Measurements from ENCODE around the gene SOCS1.
"Not testable (repeated sequence)": the region's sequence is repeated elsewhere in the genome, so short reads cannot be mapped to it uniquely, and the experiment has no call there.

Gene SOCS1

GRCh38 chr16:11255737-11256660 lies at the start of gene SOCS1:
SOCS1 (minus strand) TSS chr16:11256204; CDS start chr16:11255478, 726 bp downstream.
- DNase-seq: peak; percentile 92

- no peak for DNase-seq
Observed at GRCh38 chr16:11303405-11304138, 47.6 kb upstream of the SOCS1 start.

- no peak for DNase-seq
Observed at GRCh38 chr16:11302977-11303376, 47.0 kb upstream of the SOCS1 start.

- DNase-seq: no peak
Observed at GRCh38 chr16:11301645-11302501, 45.9 kb upstream of the SOCS1 start.

GRCh38 chr16:11300560-11300892 lies 44.5 kb upstream of the SOCS1 start:
- DNase-seq: no peak

GRCh38 chr16:11299865-11300559 lies 44.0 kb upstream of the SOCS1 start:
- DNase-seq: no peak

- not testable (repeated sequence) for DNase-seq
Observed at GRCh38 chr16:11298950-11299547, 43.0 kb upstream of the SOCS1 start.

- DNase-seq: no peak
Observed at GRCh38 chr16:11298143-11298900, 42.3 kb upstream of the SOCS1 start.

GRCh38 chr16:11297492-11298142 lies 41.6 kb upstream of the SOCS1 start:
- peak; percentile 76 for DNase-seq

- no peak for DNase-seq
Observed at GRCh38 chr16:11296706-11297491, 40.9 kb upstream of the SOCS1 start.

GRCh38 chr16:11296351-11296705 lies 40.3 kb upstream of the SOCS1 start:
- DNase-seq: no peak

- DNase-seq: no peak
Observed at GRCh38 chr16:11295672-11296071, 39.7 kb upstream of the SOCS1 start.

- DNase-seq: no peak
Observed at GRCh38 chr16:11292076-11292748, 36.2 kb upstream of the SOCS1 start.

GRCh38 chr16:11291091-11291703 lies 35.2 kb upstream of the SOCS1 start:
- no peak for DNase-seq

GRCh38 chr16:11290102-11290893 lies 34.3 kb upstream of the SOCS1 start:
- no peak for DNase-seq

GRCh38 chr16:11289696-11290095 lies 33.7 kb upstream of the SOCS1 start:
- DNase-seq: not testable (repeated sequence)

- no peak for DNase-seq
Observed at GRCh38 chr16:11289202-11289601, 33.2 kb upstream of the SOCS1 start.

- no peak for DNase-seq
Observed at GRCh38 chr16:11285842-11286241, 29.8 kb upstream of the SOCS1 start.
